HepG2 (cell line): Measurements from ENCODE around the gene CCDC126. TPM values are rescaled to one million over a fixed set of nuclear protein-coding genes. Genes with fewer than 3 reads are reported as not detected.

Source experiments
- ATAC-seq: fragments of 200-7000 bp; cut with Tn5 transposase; 3 replicates; pipeline ENCODE4 v1.9.1; 2020; ENCODE audit warnings: mild to moderate bottlenecking, moderate library complexity
- BruUV-seq: library from RNA; stranded (reverse); fragments of 400-500 nt; replicated peaks from 2 replicates; lab custom pipeline; 2021; lab: Mats Ljungman, UMichigan
- CTCF ChIA-PET: fragments of 300-600 bp; formaldehyde crosslinking; extraction: SDS; loops from one replicate; lab custom pipeline; 2021; ENCODE audit warnings: low total read pairs, inconsistent platforms, low intra/inter-chr PET ratio; lab: Yijun Ruan, JAX
- POLR2A ChIA-PET: fragments of 350-600 bp; sonication (Branson Sonifier 250); formaldehyde crosslinking; loops from one replicate; lab custom pipeline; 2020; ENCODE audit warnings: antibody characterized with exemption, inconsistent platforms; lab: Yijun Ruan, JAX
- DNase-seq: peaks from one replicate; pipeline ENCODE4 v3.0.0-alpha.2; 2015; ENCODE audit warnings: low spot score
- FAIRE-seq: peaks from 3 replicates; lab custom pipeline; 2011; peaks lifted over from hg19 to GRCh38; lab: Jason Lieb, UNC
- H2AFZ ChIP-seq: one replicate; pipeline ENCODE4 v1.6.1; 2011; ENCODE audit warnings: low read length, inconsistent platforms
- H3K27ac ChIP-seq: fragments of 300-600 bp; 3 replicates; pipeline ENCODE4 v1.8.0; 2011; ENCODE audit warnings: mixed run types, mild to moderate bottlenecking, mixed read lengths, low read length, inconsistent platforms; ENCODE audit not compliant: insufficient read depth; ENCODE audit errors: extremely low read length
- H3K27me3 ChIP-seq, 2 experiments: fragments of 200-600 bp in 1 of 2; 2 replicates in 1 of 2; 3 replicates in 1 of 2; pipeline versions ENCODE4 v1.6.0 to v1.8.0; 2011; ENCODE audit warnings: low read length in 2 of 2, mild to moderate bottlenecking in 2 of 2, moderate library complexity in 2 of 2, inconsistent platforms in 1 of 2; ENCODE audit not compliant: insufficient read depth in 2 of 2, control insufficient read depth in 1 of 2
- H3K36me3 ChIP-seq, 2 experiments: fragments of 200-600 bp in 1 of 2; replicated peaks in 1 of 2; 2 replicates in 1 of 2; 3 replicates in 1 of 2; pipeline versions ENCODE4 v1.5.1 to v1.8.0; 2011; ENCODE audit warnings: low read length in 2 of 2, inconsistent platforms in 1 of 2; ENCODE audit not compliant: insufficient read depth in 2 of 2, control insufficient read depth in 1 of 2
- H3K4me1 ChIP-seq: 2 replicates; pipeline ENCODE4 v1.5.1; 2012; ENCODE audit warnings: low read length, inconsistent platforms; ENCODE audit not compliant: insufficient read depth
- H3K4me2 ChIP-seq: 2 replicates; pipeline ENCODE4 v1.6.0; 2011; ENCODE audit warnings: low read depth, low read length, inconsistent platforms
- H3K4me3 ChIP-seq, 3 experiments: fragments of 200-600 bp in 1 of 3; sonication (generic), shearing (Covaris generic) in 1 of 3; replicated peaks in 1 of 3; 2 replicates each; pipeline ENCODE4 v1.5.1; 2011 to 2016; ENCODE audit warnings: low read length in 3 of 3, inconsistent platforms in 2 of 3, low read depth in 2 of 3, mild to moderate bottlenecking in 2 of 3, control low read depth in 1 of 3, mixed read lengths in 1 of 3; ENCODE audit not compliant: insufficient read depth in 1 of 3
- H3K79me2 ChIP-seq: one replicate; pipeline ENCODE4 v1.6.1; 2011; ENCODE audit warnings: low read length, inconsistent platforms; ENCODE audit not compliant: insufficient read depth
- H3K9ac ChIP-seq: 2 replicates; pipeline ENCODE4 v1.6.0; 2011; ENCODE audit warnings: mild to moderate bottlenecking, low read depth, low read length, inconsistent platforms; ENCODE audit not compliant: insufficient read depth
- H3K9me3 ChIP-seq: 2 replicates; pipeline ENCODE4 v1.5.1; 2012; ENCODE audit warnings: mild to moderate bottlenecking, low read length
- H4K20me1 ChIP-seq: 2 replicates; pipeline ENCODE4 v1.6.0; 2011; ENCODE audit warnings: inconsistent platforms, mild to moderate bottlenecking, low read length, moderate library complexity; ENCODE audit not compliant: insufficient read depth
- AGO1 ChIP-seq: fragments of 200-400 bp; formaldehyde crosslinking; IDR thresholded peaks from 2 replicates; pipeline ENCODE4 v1.6.1; 2017; ENCODE audit warnings: mild to moderate bottlenecking, low read depth, low read length, moderate library complexity; ENCODE audit not compliant: poor library complexity, severe bottlenecking
- BRCA1 ChIP-seq: sonication (generic); formaldehyde crosslinking; IDR thresholded peaks from 2 replicates; pipeline ENCODE4 v1.4.0; 2020; ENCODE audit warnings: missing genetic modification reagents
- FOXC1 ChIP-seq: sonication (generic); formaldehyde crosslinking; IDR thresholded peaks from 2 replicates; pipeline ENCODE4 v1.8.0; 2022; ENCODE audit warnings: mild to moderate bottlenecking, missing genetic modification reagents, borderline replicate concordance
- HNRNPLL ChIP-seq: fragments of 200-400 bp; formaldehyde crosslinking; IDR thresholded peaks from 2 replicates; pipeline ENCODE4 v1.6.1; 2017; ENCODE audit warnings: mild to moderate bottlenecking, low read depth, low read length; ENCODE audit not compliant: poor library complexity, severe bottlenecking
- IKZF1 ChIP-seq: fragments of 450-650 bp; IDR thresholded peaks from 2 replicates; pipeline ENCODE4 v1.7.1; 2016
- KAT2B ChIP-seq: fragments of 150-350 bp; IDR thresholded peaks from 2 replicates; pipeline ENCODE4 v1.6.1; 2014; ENCODE audit warnings: low read depth, low read length, borderline replicate concordance
- RFX1 ChIP-seq: fragments of 450-650 bp; IDR thresholded peaks from 2 replicates; pipeline ENCODE4 v1.6.1; 2017
- RXRA ChIP-seq: sonication (generic); formaldehyde crosslinking; IDR thresholded peaks from 2 replicates; pipeline ENCODE4 v1.5.1; 2020; ENCODE audit warnings: missing genetic modification reagents
- TCF12 ChIP-seq, 2 experiments: fragments of 450-650 bp in 1 of 2; sonication (generic) in 1 of 2; formaldehyde crosslinking in 1 of 2; IDR thresholded peaks; 2 replicates each; pipeline versions ENCODE4 v1.6.1 to v1.8.0; 2017 to 2022; ENCODE audit warnings: antibody characterized with exemption in 1 of 2, mild to moderate bottlenecking in 1 of 2, missing genetic modification reagents in 1 of 2, moderate library complexity in 1 of 2
- ZBTB3 ChIP-seq: sonication (generic); formaldehyde crosslinking; IDR thresholded peaks from 2 replicates; pipeline ENCODE4 v1.4.0; 2020; ENCODE audit warnings: low read depth, mild to moderate bottlenecking, moderate library complexity, missing genetic modification reagents, borderline replicate concordance
- ZMYM4 ChIP-seq: sonication (generic); formaldehyde crosslinking; IDR thresholded peaks from 2 replicates; pipeline ENCODE4 v1.8.1; 2023; ENCODE audit warnings: mild to moderate bottlenecking, missing genetic modification reagents
- ZNF124 ChIP-seq: sonication (generic); formaldehyde crosslinking; IDR thresholded peaks from 2 replicates; pipeline ENCODE4 v1.4.0; 2020; ENCODE audit warnings: missing genetic modification reagents
- ZNF629 ChIP-seq: sonication (generic); formaldehyde crosslinking; conservative IDR thresholded peaks from 2 replicates; pipeline ENCODE4 v1.5.0; 2020; ENCODE audit warnings: missing genetic modification reagents
- ZNF749 ChIP-seq: sonication (generic); formaldehyde crosslinking; IDR thresholded peaks from 2 replicates; pipeline ENCODE4 v1.8.0; 2022; ENCODE audit warnings: mild to moderate bottlenecking, missing genetic modification reagents, moderate library complexity, borderline replicate concordance
- ZSCAN22 ChIP-seq: sonication (generic); formaldehyde crosslinking; IDR thresholded peaks from 2 replicates; pipeline ENCODE4 v1.4.0; 2020; ENCODE audit warnings: mild to moderate bottlenecking, missing genetic modification reagents
- WGBS: methylation state at CpG from one replicate; pipeline ENCODE4 v1.1.6; 2017; ENCODE audit warnings: low lambda C conversion rate; 5-methylcytosine and 5-hydroxymethylcytosine counted together
- in situ Hi-C: cut with HindIII; loops from 2 replicates; pipeline ENCODE4 v1.10.0; 2017; ENCODE audit warnings: low pct_unique_long_range_greater_than_20kb; ENCODE audit not compliant: extremely low pct_ligation_motif_present
- intact Hi-C: fragments of 100-400 bp; cut with micrococcal nuclease; formaldehyde crosslinking; loops from one replicate; pipeline ENCODE4 v1.10.0; 2022; ENCODE audit not compliant: unreplicated experiment
- polyA plus RNA-seq, 8 experiments: library from polyadenylated mRNA; depleted of rRNA in 3 of 8; stranded (reverse) in 7 of 8; unstranded in 1 of 8; fragments of >200 nt; fragmentation: Illumina TruSeq in 4 of 8; extraction: Trizol in 4 of 8; gene quantifications; 2 replicates each; pipeline versions ENCODE4 v1.2.1 to v1.2.3, GENCODE V29; 2011 to 2016; ENCODE audit warnings: low read depth in 4 of 8, missing spikeins in 1 of 8, mixed read lengths in 1 of 8; ENCODE audit not compliant: insufficient read depth in 1 of 8
- total RNA-seq, 5 experiments: library from RNA; depleted of rRNA; stranded (reverse); fragments of >200 nt; fragmentation: Illumina TruSeq; extraction: Trizol; gene quantifications; 2 replicates each; pipeline ENCODE4 v1.2.3, GENCODE V29; 2016; ENCODE audit warnings: low read depth in 1 of 5
- TF ChIP-seq, protein P1 (sequence below): sonication (generic); formaldehyde crosslinking; IDR thresholded peaks from 2 replicates; pipeline ENCODE4 v1.5.0; 2020; ENCODE audit warnings: mild to moderate bottlenecking, missing genetic modification reagents
- TF ChIP-seq, protein P2 (sequence below): sonication (generic); formaldehyde crosslinking; IDR thresholded peaks from 2 replicates; pipeline ENCODE4 v1.4.0; 2020; ENCODE audit warnings: mild to moderate bottlenecking, missing genetic modification reagents, borderline replicate concordance
- TF ChIP-seq, protein P3 (sequence below): sonication (generic); formaldehyde crosslinking; IDR thresholded peaks from 2 replicates; pipeline ENCODE4 v1.8.1; 2023; ENCODE audit warnings: mild to moderate bottlenecking, missing genetic modification reagents

CCDC126 gene
- total and polyA plus RNA-seq, 2 of the 13 experiments (the other 11 are each of a cell fraction or from before 2014, with no cell fraction given), result 3.5 to 9.3 TPM

DNA sequence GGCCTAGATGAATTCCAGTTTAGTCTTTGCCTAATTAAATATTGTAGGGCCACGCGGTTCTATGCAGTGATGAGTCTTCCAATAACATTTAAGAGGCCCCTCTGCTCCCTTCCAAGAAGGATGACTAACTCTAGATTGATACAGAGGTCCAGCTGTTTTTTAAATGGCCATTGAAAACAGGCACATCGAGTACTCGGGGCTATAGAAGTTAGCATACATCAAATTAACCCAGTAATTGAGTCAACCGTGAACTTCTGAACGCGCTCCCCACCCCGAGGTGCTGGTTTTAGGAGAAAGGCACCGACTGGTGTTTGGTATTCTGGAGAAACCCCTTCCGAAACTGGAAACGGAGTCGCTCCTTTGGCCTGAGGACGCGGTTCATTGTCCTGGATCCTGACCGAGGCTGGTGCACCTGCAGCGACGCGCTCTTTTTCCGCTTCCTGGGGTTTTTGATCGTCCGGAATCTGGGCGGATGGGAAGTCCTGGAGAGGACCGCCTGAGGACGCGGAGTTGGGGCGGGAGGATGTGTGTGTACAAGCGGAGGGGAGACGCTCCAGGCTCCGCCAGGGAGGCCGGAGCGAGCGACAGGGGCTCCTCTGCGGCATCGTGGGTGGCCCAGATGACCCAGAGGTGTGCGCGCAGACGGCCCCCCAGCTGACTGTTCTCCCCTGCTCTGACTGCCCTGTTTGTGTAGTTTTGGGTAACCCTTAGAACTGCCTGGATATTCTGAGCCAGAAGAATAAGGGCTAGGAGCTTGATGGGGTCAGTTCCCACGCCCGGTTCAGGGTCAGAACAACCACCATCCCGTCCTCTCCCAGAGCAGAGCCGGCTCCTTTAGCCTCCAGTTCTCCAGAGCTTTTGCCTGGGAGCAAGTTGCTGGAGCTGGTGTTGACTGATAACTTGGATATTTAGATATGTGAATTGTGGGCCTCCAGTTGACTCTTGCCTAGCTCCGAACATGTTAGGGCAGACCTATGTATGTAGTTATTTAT, 83.5 kb downstream of the CCDC126 start:
- BruUV-seq, result no TSS peak
- no peaks in the 10 kb centered on the region for H3K9me3 ChIP-seq
- H3K4me3 ChIP-seq, result no peak overlapping the region
- CTCF ChIA-PET, result no interaction called here
- intact Hi-C loops (no loop called here), in situ Hi-C loops (no loop called here)
- ATAC-seq (no peak), FAIRE-seq (no peak), DNase-seq (no peak)
- no peak overlapping the region for H3K9ac ChIP-seq
- H3K27ac ChIP-seq, result no peak overlapping the region
- H3K27me3 ChIP-seq, result no peaks in the 10 kb centered on the region
- H3K4me1 ChIP-seq, result no peaks in the 10 kb centered on the region
- 86% methylated on average over 38 of the region's 42 CpGs for WGBS
- H4K20me1 ChIP-seq, result no peaks in the 10 kb centered on the region
- no peaks in the 10 kb centered on the region for H3K79me2 ChIP-seq
- H3K36me3 ChIP-seq, result no peaks in the 10 kb centered on the region
- POLR2A ChIA-PET, result no interaction called here
- no peak overlapping the region for H2AFZ ChIP-seq
- no peak overlapping the region for H3K4me2 ChIP-seq
- TF ChIP-seq ZNF124 (CRISPR knock-in tag), result no peak
- TF ChIP-seq, protein P1, sequence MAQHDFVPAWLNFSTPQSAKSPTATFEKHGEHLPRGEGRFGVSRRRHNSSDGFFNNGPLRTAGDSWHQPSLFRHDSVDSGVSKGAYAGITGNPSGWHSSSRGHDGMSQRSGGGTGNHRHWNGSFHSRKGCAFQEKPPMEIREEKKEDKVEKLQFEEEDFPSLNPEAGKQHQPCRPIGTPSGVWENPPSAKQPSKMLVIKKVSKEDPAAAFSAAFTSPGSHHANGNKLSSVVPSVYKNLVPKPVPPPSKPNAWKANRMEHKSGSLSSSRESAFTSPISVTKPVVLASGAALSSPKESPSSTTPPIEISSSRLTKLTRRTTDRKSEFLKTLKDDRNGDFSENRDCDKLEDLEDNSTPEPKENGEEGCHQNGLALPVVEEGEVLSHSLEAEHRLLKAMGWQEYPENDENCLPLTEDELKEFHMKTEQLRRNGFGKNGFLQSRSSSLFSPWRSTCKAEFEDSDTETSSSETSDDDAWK, result no peak
- no peak for TF ChIP-seq AGO1
- no peak for TF ChIP-seq BRCA1 (CRISPR knock-in tag)
- no peak for TF ChIP-seq ZMYM4 (CRISPR knock-in tag)
- TF ChIP-seq HNRNPLL, result no peak
- TF ChIP-seq ZSCAN22 (CRISPR knock-in tag), result no peak
- no peak for TF ChIP-seq RFX1
- TF ChIP-seq, protein P2, sequence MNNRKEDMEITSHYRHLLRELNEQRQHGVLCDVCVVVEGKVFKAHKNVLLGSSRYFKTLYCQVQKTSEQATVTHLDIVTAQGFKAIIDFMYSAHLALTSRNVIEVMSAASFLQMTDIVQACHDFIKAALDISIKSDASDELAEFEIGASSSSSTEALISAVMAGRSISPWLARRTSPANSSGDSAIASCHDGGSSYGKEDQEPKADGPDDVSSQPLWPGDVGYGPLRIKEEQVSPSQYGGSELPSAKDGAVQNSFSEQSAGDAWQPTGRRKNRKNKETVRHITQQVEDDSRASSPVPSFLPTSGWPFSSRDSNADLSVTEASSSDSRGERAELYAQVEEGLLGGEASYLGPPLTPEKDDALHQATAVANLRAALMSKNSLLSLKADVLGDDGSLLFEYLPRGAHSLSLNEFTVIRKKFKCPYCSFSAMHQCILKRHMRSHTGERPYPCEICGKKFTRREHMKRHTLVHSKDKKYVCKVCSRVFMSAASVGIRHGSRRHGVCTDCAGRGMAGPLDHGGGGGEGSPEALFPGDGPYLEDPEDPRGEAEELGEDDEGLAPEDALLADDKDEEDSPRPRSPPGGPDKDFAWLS (CRISPR knock-in tag), result no peak
- TF ChIP-seq KAT2B, result no peak
- no peak for TF ChIP-seq ZBTB3 (CRISPR knock-in tag)
- TF ChIP-seq TCF12 (IDR thresholded peaks at IDR 0.05), result no peak
- TF ChIP-seq TCF12 (CRISPR knock-in tag; IDR thresholded peaks at IDR 0.05), result no peak
- no peak for TF ChIP-seq FOXC1 (CRISPR knock-in tag)
- no peak for TF ChIP-seq RXRA (CRISPR knock-in tag)
- no peak for TF ChIP-seq ZNF749 (CRISPR knock-in tag)
- TF ChIP-seq, protein P3, sequence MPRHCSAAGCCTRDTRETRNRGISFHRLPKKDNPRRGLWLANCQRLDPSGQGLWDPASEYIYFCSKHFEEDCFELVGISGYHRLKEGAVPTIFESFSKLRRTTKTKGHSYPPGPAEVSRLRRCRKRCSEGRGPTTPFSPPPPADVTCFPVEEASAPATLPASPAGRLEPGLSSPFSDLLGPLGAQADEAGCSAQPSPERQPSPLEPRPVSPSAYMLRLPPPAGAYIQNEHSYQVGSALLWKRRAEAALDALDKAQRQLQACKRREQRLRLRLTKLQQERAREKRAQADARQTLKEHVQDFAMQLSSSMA (CRISPR knock-in tag), result no peak
- no peak for TF ChIP-seq ZNF629 (CRISPR knock-in tag)
- TF ChIP-seq IKZF1, result no peak
